GM12874 (cell line): Measurements from ENCODE around the gene CT83.

Experiments
- TF ChIP-seq, protein P1 (sequence below): IDR thresholded peaks from 2 replicates; pipeline ENCODE4 v1.5.1; 2011; ENCODE audit warnings: low read depth, mild to moderate bottlenecking, control low read depth, low read length, moderate library complexity; ENCODE audit not compliant: insufficient read depth

The CT83 gene

GRCh38 chrX:116435597-116435996 lies 27.2 kb downstream of the CT83 start:
- TF ChIP-seq, protein P1, sequence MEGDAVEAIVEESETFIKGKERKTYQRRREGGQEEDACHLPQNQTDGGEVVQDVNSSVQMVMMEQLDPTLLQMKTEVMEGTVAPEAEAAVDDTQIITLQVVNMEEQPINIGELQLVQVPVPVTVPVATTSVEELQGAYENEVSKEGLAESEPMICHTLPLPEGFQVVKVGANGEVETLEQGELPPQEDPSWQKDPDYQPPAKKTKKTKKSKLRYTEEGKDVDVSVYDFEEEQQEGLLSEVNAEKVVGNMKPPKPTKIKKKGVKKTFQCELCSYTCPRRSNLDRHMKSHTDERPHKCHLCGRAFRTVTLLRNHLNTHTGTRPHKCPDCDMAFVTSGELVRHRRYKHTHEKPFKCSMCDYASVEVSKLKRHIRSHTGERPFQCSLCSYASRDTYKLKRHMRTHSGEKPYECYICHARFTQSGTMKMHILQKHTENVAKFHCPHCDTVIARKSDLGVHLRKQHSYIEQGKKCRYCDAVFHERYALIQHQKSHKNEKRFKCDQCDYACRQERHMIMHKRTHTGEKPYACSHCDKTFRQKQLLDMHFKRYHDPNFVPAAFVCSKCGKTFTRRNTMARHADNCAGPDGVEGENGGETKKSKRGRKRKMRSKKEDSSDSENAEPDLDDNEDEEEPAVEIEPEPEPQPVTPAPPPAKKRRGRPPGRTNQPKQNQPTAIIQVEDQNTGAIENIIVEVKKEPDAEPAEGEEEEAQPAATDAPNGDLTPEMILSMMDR = no peak

GRCh38 chrX:116427978-116428377 lies 34.8 kb downstream of the CT83 start:
- TF ChIP-seq, protein P1 = no peak

GRCh38 chrX:116417968-116418367 lies 44.8 kb downstream of the CT83 start:
- TF ChIP-seq, protein P1 = no peak

DNA sequence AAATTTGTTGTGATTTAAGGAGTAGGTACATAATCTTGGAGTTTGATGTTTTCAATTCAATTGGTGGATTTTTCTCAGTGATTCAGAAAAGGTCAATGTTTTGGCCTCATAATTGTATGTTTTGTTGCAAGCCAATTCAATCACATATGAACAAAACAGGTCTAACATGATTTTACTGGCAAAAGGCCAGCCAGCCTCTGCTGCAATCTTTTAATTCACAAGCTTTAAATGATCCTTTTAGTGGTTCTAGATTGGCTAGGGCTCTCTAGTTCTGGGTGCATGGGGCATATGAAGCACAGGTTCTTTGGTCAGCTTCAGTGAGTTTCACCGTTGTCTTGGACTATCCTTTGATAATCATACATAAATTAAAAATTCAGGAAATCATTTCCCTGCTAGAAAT lies 45.6 kb downstream of the CT83 start:
- TF ChIP-seq, protein P1 = no peak

DNA sequence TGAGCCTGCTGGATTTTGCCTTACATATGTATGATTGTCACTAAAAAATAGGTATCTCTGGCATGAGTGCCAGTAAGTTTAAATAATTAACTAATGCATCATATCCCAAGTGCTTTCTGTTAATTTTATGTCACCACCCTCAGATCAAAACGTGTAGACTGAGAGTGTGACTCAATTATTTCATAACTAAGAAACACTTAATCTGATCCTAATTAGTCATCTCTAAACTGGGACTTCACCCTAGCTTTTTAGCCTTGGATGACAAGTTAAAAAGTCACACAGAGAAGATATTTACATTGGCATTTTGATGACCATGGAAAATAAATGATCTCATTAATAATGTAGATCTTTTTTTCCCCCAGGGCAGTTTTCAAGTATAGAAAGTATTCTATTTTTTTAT lies 49.5 kb downstream of the CT83 start:
- TF ChIP-seq, protein P1 = no peak
